ENCODE data around the gene ADNP2.

Gene ADNP2

GRCh38 chr18:80105369-80106167, 3.5 kb upstream of the ADNP2 start:
- DNase-seq (ENCODE audit: low read depth): no peak

DNA sequence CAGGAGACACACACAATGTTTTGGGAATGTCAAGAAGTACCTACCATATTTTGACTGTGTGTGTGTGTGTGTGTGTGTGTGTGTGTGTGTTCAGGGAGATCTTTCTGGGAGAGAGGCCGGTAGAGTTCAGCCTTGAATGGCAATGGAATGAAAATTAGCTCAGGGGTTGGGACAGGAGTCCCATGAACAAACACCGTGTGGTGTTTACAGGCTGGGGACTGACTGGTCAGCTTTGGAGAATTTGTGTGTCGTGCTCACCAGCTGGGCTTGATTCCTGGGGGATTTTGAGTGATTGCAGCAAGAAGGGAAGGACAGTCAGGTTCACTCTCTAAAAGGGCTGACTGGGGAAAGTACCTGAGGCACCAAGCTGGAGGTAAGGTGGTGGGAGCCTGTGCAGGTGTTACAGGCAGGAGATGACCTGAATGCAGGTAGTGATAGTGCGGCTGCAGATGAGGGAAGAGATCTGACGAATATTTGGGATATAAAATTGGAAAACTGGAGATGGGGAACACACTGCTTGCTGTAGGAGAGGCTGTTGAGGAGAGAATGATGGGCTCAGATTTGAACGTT, 2.5 kb upstream of the ADNP2 start:
- DNase-seq (ENCODE audit: low read depth): no peak

- DNase-seq (ENCODE audit: low read depth): no peak
Measured at GRCh38 chr18:80107426-80107825, 1.6 kb upstream of the ADNP2 start.

DNA sequence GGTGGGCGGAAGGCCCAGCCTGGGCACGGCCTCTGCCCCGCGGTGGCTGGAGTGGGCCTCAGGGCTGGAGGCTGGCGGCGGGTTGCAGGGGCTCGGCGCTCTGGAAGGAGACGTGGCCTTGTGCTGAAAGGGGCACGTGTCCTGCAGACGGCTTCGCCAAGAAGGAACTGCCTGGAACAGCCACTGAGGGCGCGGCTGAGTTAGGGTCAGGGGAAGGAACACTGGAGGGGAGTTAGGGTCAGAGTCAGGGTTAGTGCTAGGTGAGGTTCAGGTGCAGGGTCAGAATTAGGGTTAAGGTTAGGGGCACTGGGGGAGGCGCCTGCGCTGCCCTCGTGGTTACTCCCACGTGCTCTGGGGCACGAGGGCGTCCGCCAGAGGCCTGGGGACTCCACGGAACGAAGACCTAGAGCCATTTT, 933 bp upstream of the ADNP2 start:
- DNase-seq (ENCODE audit: low read depth): no peak

GRCh38 chr18:80109676-80110078, 615 bp downstream of the ADNP2 start:
- DNase-seq (ENCODE audit: low read depth): no peak

DNA sequence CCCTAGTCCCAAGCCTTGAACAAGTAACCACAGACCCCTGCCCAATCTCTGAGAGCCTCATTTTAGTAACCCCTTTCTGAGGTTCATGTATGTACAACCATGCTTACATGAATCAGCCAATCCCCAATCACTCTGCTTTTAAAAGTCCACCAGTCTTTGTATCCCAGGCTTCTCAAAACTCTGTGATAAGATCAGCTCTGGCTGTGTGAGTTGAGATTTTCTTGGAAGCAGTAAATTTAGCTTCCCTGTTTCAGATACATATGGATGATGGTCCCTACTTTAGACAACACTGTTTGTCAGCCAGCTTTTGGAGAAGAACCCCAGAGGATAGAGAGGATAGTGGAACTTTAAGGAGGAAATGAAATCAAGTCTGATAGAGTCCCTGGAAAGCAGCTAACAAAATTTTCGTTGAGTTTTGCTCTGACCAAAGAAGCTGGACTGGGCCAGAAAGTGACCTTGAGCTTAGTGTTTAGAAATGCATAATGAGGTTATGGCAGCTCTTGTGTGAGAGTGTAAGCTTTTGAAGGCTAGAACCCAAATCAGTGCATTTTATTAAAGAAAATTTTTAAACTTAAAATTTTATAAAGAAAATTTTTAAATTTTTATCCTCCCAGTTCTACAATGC, 3.7 kb downstream of the ADNP2 start:
- DNase-seq (ENCODE audit: low read depth): no peak

DNA sequence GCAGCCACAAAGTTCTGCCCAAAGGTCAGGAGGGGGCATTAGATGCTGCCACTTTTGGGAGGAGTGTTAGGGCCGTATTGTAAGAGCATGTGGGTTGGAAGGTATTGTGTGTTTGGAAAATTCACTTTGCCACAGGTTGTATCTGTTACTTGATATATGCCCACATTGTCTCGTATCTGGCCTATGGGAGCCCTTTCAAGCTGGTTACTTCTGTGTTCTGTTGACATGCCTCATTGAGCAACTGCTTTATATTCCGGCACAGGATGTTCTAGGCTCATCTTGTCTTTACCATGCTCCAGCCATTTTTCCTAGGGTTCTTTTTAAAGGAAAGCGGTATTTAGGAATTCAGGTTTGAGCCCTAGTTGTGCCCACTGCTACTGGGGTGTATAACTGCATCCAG, 6.0 kb downstream of the ADNP2 start:
- no peak for DNase-seq (ENCODE audit: low read depth)

GRCh38 chr18:80119111-80119510, 10.0 kb downstream of the ADNP2 start:
- DNase-seq (ENCODE audit: low read depth): no peak

DNA sequence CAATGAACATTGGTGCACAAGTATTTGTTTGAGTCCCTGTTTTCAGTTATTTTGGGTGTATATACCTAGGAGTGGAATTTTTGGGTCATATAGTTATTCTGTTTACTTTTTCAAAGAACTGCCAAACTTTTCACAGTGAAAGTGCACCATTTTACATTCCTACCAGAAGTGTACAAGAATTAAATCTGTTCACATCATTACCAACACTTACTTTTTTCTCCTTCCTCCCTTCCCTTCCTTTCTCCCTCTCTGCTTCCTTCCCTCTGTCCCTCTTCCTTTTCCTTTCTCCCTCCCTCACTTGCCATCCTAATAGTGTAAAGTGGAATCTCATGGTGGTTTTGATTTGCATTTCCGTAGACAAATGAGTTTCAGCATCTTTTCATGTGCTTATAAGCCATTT, 11.9 kb downstream of the ADNP2 start:
- no peak for DNase-seq (ENCODE audit: low read depth)

GRCh38 chr18:80124131-80124530, 15.1 kb downstream of the ADNP2 start:
- no peak for DNase-seq (ENCODE audit: low read depth)

GRCh38 chr18:80126797-80127196, 17.7 kb downstream of the ADNP2 start:
- no peak for DNase-seq (ENCODE audit: low read depth)

GRCh38 chr18:80127635-80128034, 18.6 kb downstream of the ADNP2 start:
- DNase-seq (ENCODE audit: low read depth): no peak

DNA sequence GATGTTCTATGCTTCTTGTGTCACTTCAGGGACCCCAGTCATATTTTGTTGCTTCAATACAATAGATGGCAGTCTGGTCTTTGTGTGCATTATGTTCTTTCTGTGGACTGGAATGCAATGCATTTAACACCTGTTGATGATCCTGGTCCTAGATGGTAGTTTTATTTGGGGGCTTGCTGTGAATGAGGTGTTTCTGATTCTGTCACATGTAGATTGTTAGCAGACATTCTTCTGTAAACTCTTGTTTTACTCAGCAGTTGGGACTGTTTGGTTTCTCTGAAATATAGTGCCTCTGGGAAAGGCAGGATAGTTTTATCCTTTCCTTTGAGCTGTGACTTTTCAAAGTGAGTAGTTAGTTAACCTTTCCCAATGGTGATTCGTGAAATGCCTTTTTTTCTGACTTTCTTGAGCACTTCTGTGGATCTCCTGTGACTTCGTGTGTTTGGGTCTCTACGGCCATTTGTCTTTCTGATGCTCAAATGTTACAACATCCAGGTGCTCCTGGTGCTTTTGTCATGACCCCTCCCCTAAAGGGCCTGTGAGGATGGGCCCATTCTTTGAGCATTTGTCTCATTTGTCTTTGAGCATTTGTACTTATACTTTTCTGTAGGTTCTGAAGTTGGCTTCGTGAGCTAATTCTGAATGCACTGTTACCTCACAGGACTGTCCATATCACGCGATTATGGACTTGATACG, 20.8 kb downstream of the ADNP2 start:
- no peak for DNase-seq (ENCODE audit: low read depth)

DNA sequence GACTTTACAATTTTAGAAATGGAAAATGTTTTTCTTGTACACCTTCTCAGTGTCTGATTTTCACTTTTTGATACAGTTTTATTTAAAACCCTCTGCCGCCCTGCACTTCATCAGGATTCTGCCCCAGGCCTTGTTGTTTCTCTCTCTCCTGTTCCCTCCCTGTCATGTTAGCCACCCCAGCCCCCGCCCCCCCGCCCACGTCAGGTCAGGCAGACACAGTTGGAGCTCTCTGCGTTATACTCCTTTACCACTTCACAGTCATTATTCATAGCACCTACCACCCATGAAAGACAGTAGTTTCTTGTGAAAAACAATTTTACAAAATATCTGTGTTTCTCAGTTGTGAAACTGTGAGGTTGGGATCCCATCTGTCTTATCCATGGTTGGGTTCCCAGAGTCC, 21.5 kb downstream of the ADNP2 start:
- no peak for DNase-seq (ENCODE audit: low read depth)

- DNase-seq (ENCODE audit: low read depth): no peak
Measured at GRCh38 chr18:80132180-80132812, 23.2 kb downstream of the ADNP2 start.

DNA sequence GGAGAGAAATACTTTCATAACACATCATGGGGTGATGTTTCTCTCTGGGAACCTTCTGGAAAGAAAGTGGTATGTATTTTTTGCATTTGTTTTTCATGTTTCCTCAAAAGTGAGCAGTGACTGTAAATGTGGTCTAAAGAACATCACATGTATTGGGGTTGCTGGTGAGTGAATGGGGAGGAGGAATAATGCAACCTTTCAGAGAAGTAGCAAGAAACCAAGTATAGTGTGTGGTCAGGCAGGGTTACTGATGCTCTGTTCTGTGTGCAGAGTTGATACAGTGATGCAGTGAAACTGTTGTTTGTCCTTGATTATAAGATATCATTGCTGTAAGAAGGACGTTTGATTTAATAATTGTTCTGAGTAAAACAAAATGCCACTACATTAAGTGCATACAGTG, 24.1 kb downstream of the ADNP2 start:
- no peak for DNase-seq (ENCODE audit: low read depth)

GRCh38 chr18:80135136-80135535, 26.1 kb downstream of the ADNP2 start:
- DNase-seq (ENCODE audit: low read depth): no peak

DNA sequence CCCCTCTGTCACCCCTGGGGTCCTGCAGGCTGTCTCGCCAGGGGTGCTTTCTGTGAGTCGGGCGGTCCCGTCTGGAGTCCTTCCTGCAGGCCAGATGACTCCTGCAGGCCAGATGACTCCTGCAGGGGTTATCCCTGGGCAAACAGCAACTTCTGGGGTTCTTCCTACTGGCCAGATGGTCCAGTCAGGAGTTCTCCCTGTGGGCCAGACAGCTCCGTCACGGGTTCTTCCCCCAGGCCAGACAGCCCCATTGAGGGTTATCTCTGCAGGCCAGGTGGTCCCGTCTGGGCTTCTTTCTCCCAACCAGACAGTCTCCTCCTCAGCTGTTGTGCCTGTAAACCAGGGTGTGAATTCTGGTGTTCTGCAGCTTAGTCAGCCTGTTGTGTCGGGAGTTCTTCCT, 27.6 kb downstream of the ADNP2 start:
- no peak for DNase-seq (ENCODE audit: low read depth)

- DNase-seq (ENCODE audit: low read depth): no peak
Measured at GRCh38 chr18:80137137-80137536, 28.1 kb downstream of the ADNP2 start.

DNA sequence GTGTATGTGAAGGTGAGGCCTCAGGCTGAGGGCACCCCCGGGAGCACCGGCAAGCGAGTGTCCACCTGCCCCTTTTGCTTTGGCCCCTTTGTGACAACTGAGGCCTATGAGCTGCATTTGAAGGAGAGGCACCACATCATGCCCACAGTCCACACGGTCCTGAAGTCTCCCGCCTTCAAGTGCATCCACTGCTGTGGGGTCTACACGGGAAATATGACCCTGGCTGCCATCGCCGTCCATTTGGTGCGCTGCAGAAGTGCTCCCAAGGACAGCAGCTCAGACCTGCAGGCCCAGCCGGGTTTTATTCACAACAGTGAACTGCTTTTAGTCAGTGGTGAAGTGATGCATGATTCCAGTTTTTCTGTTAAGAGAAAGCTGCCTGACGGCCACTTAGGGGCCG, 28.9 kb downstream of the ADNP2 start:
- no peak for DNase-seq (ENCODE audit: low read depth)

- no peak for DNase-seq (ENCODE audit: low read depth)
Measured at GRCh38 chr18:80140455-80140985, 31.5 kb downstream of the ADNP2 start.

- no peak for DNase-seq (ENCODE audit: low read depth)
Measured at GRCh38 chr18:80143881-80144280, 34.8 kb downstream of the ADNP2 start.
